ENCODE measurements around the gene MEAF6. TPM values are rescaled to one million over a fixed set of nuclear protein-coding genes. Genes with fewer than 3 reads are reported as not detected.

The MEAF6 gene
- total RNA-seq, 1 donor from 2014 or later, result 147 TPM

DNA sequence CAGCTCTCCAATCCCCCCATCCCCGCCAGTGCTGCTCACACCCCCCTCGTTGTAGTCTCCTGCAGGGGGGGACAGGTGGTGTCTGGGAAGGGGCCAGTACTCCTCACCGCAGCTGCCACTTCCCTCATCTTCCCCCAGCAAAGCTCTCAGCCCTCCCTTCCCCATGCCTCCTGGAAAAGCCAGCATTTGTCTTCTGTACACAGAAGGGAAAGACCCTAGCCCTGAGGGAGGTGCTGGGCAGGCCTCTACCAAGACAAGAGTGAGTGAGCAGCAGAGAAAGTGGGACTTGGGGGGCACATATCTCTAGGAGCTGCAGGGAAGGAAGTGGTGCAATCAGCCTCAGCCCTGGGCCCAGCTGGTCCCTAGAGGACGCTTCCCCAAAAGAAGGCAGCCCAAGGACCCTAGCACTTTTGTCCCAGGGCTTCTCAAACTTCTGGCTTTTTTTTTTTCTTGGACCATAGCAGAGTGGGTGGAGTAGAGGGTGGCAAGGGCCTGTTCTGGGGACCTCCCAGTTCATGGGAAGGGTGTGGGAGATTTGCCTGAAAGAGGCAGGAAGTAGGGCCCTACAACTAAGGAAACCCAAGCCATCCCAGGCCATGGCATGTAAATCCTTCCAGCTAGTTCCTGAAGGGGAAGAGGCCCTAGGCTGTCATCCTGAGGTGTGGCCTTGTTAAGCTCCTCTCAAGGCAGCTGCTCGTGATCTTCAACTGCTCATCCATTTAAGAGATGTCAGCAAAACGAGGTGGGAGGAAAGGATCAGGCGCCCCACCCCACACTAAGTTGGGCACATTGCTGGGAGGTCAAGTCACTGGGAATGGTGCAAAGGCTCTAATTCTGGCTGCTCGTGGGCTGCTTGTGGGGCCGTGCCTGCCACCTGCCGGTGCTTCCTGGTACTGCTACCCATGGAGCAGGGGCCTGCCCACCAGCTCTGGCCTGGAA is 27.6 kb downstream of the MEAF6 start:
- DNase-seq (ENCODE audit: low spot score in 2 of 2) (peak in 1 of 2 donors; percentile 80), FAIRE-seq (no peak)

DNA sequence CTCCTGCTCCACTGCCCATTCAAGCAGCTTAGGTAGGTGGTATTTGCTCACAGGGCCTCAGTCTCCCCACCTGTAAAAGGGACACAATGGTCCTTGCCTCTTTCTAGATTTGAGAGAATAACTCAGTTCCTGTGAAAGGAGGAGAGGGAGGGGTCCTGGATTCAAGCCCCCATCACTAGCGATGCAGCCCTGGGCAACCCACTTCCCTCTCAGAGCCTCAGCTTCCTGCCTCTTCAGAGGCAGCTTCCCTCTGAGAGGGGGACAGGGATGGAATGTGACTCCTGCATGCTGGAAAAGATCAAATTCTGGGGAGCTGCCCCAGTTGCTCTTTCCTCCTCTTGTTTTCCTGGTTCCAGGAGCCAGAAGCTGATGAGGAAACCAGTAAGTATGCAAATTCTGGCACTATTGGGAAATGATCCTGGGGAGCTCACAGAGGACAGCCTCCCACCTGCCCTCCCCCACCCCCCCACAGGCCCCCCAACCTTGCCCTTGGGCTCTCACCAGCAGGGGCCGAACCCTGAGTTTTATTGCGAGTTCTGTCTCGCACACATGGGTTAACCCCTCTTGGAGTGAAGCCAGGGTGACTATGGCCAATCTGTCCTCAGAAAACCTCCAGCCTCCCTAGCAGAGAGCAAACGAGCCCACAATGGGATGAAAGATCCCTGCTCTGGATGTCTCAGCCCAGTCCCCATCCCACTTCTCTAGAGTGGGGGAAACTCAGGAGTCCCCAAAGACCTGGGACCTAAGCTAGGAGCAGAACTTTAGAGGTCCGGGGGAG is 28.5 kb downstream of the MEAF6 start:
- FAIRE-seq (no peak), DNase-seq (ENCODE audit: low spot score in 2 of 2) (no peak)

DNA sequence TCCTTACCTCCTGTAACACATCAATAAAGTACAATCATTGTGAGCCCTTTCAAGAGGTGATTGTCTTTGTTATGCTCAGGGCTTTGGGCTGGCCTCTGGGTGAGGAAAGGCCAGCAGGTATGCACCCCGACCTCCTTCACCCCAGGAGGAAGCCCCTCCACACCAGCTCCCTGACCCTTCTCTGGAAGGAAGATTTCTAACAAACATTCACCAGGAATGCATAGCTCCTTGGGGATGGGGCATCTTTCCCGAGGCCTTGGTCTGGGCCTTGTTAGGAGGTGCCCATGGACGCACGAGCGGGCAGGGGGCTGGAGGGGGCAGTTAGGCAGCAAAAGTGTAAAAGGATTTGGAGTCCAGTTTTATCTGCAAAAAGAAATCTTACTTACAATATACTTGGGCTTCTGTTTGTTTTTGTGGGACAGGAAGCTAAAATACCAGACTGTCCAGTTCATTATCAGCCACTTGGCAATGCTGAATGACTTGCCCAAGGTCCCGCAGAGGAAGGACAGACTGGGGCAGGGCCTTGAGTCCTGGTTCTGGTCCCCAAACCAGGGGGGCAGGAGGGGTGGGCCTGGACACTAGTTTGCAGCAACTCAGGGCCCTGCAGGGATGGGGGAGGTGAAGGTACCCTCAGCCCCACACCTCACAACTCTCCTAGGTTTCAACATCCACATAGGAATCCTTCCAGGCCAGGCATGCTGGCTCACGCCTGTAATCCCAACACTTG is 30.1 kb downstream of the MEAF6 start:
- DNase-seq (ENCODE audit: low spot score in 2 of 2) (no peak), FAIRE-seq (no peak)

DNA sequence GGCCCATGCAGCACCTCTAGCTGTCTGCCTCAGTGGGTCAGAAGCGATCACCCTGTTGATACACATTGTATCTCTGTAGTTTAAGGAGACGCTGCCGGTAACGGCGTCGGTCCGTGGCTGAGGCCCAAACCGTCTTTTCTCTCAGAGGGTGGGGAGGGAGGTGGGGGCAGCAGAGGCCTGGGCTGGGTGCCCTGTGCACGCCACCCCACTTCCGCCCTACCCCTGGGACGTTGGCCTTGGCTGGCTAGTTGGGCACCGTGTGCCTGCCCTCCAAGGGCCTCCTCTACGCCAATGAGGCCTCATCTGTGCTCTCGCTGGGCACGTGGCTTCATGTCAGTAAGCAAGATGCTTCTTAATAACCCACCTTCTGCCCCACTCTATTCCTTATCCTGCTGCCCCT is 30.8 kb downstream of the MEAF6 start:
- DNase-seq (ENCODE audit: low spot score in 2 of 2), result no peak
- FAIRE-seq, result no peak

DNA sequence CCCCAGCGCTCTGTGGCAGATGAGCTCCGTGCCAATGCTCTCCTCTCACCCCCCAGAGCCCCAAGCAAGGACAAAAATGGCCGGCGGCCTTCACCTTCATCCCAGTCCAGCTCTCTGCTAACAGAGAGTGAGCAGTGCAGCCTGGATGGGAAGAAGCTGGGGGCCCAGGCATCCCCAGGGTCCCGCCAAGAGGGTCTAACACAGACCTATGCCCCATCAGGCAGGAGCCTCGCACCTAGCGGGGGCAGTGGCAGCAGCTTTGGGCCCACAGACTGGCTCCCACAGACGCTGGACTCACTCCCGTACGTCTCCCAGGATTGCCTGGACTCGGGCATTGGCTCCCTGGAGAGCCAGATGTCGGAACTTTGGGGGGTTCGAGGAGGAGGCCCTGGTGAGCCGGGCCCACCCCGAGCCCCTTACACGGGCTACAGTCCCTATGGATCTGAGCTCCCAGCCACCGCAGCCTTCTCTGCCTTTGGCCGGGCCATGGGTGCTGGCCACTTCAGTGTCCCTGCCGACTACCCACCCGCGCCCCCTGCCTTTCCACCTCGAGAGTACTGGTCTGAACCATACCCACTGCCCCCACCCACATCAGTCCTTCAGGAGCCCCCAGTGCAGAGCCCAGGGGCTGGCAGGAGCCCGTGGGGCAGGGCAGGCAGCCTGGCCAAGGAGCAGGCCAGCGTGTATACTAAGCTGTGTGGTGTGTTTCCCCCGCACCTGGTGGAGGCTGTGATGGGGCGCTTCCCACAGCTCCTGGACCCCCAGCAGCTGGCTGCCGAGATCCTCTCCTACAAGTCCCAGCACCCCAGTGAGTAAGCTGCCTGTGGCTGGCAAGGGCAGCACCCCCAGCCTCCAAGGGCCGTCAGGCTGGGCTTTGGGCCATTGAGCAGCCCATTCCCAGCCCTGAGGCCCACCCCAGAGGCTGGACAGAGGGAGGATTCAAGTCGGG is 31.5 kb downstream of the MEAF6 start:
- FAIRE-seq (no peak), DNase-seq (ENCODE audit: low spot score in 2 of 2) (no peak)

DNA sequence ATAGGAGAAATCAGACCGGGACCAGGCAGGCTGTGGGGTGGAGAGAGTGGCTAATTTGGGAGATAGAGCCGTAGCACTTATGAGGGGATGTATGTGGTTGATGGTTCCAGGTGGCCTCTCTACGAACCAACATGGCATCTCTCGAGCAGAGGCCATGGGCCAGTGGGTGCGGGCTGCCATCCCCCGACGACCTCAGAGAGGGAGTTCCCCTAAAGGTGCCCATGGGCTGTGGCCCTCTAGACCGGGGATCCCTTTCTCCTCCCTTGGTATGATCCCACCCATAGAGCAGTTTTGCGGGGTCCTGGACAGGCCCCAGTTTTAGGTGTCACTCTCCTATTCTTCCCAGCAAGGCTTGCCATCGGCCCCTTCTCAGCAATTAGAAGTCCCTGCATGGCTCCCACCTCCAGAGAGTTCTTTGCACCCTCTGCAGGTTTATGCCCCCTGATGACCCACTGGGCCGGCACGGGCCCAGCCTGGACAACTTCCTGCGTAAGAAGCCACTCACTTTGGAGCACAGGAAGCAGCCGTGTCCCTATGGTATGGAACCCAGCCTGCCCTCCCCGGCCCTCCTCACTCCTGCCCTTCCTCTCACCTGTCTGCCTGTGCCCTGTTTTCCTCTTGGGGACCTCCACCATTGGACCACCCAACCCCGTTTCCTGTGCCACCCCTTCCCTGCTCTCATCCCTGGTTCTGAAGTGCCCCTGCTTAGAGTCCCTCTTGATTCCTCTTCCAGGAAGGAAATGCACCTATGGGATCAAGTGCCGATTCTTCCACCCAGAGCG is 32.4 kb downstream of the MEAF6 start:
- FAIRE-seq (no peak), DNase-seq (ENCODE audit: low spot score in 2 of 2) (no peak)

DNA sequence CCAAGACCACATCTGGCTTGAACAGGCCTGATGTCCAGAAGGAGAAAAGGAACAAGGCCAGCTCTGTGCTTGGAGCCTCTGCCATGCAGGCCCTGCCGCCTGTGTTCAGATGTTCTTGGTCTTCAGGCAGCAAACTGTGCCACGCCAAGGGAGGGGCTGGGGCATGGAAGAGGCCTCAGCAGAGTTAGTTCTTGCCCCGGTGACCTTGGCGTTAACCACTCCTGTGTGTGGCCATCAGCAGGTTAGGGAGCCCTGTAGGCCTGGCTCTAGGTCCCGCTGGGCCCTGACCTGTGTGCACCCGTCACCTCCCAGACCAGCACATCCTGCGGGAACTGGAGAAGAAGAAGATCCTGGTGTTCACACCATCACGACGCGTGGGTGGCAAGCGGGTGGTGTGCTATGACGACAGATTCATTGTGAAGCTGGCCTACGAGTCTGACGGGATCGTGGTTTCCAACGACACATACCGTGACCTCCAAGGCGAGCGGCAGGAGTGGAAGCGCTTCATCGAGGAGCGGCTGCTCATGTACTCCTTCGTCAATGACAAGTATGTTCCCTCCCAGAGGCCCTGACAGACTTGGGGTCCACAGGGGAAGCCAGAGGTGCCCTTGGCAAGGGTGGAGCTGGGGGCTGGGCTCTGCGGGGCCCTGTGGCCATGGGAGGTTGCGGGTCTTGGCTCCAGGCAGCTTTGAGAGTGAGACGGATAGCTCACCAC is 33.1 kb downstream of the MEAF6 start:
- FAIRE-seq (no peak), DNase-seq (ENCODE audit: low spot score in 2 of 2) (no peak)

DNA sequence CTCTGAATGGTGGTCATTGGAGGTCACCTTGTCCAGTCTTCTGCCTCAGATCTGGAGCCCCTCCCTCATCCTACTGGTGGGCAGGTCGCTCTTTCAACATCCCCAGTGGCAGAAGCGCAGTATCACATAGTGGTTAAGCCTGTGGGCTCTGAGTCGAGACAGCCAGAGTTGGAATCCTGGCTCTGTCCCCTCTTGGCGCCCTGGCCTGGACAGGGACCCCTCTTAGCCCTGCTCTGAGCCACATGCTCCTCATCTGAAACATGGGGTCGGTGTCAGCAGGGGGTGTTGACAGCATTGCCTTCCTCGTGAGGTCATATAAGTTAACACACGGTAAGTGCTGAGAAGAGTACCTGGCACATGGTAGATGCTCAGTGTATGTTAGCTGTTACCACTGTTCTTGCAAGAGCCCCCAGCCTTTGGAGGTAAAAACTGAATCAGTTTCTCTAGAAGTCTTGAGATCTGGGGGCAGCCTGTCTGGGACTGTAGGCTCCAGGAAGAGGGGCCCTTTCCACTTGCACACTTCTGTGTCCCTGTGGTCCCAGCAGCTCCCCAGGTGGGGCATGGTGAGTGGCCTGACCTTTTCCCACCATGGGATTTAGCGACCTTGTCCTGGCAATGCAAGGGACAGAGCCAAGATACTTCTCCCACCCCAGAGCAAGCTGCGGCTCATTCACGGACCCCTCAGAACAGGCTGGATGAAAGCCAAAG is 33.8 kb downstream of the MEAF6 start:
- no peak for FAIRE-seq
- no peak for DNase-seq (ENCODE audit: low spot score in 2 of 2)

DNA sequence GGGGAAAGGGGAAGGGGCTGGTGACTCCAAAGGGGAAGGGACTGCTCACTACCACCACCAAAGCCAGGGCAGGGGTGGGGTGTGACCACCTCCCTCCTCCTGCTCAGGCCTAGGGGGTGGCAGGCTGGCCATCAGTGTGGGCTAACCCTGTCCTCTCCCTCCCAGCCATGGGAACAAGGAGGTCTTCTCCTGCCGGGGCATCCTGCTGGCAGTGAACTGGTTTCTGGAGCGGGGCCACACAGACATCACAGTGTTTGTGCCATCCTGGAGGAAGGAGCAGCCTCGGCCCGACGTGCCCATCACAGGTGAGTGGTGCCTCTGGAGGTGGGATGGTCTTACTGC is 34.5 kb downstream of the MEAF6 start:
- DNase-seq (ENCODE audit: low spot score in 2 of 2) (no peak), FAIRE-seq (no peak)

DNA sequence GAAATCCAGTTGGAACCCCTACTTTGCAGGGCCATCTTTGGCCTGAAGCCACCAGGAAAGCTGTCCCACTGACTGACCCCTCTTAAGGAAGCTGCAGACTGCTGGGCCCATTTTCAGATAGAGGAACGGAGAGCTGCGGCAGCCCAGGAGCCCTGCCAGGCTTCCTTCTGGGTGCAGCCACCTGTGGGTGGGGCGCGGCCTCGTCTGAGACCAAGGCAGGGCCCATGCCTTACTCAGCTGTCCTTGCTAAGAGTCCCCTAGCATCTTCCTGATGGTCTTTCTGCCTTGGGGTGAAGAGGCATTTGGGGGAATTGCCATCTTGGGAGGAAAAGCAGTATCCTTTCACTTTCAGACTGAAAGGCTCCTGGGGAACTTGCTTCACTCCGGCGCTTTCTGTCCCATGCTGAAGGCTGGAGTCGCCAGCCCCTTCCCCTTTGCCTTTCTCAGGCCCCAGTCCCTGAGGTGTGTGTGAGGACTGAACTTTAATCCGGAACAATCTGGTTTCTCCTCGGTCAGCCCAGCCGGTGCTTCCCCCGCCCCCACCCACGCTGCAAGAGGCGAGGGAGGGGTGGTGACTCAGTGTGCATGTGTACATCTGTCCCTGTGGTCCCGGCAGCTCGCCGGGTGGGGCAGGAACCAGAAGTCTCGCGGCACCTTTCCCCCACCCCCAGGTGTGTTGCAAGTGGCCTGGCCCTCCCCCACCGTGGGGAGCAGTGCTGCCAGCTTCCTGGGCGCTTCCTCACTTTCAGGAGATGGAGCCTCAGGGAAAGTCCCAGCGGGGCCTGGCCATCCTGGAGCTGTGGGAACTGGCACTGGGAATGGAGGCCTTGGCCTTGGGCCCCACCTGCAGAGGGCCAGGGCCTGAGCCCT is 35.1 kb downstream of the MEAF6 start:
- DNase-seq (ENCODE audit: low spot score in 2 of 2), result peak in 1 of 2 donors; percentile 79
- no peak for FAIRE-seq

DNA sequence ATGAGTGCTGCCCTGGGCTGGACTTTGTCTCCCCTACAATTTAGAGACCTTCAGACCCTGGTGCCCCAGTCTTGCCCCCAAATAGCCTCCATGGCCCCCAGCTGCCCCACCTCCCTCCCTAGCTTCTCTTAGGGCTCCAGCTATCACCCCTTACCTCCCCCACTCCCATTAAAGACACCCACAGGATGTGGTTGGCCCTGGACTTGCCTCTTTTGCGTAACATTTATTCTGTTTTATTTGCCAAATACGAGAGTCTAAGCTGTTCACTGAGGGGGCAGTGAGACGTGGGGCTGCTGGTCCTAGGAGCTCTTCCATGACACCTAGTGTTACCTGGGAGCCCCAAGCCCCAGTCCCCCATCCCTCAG is 35.7 kb downstream of the MEAF6 start:
- DNase-seq (ENCODE audit: low spot score in 2 of 2) (no peak), FAIRE-seq (no peak)

DNA sequence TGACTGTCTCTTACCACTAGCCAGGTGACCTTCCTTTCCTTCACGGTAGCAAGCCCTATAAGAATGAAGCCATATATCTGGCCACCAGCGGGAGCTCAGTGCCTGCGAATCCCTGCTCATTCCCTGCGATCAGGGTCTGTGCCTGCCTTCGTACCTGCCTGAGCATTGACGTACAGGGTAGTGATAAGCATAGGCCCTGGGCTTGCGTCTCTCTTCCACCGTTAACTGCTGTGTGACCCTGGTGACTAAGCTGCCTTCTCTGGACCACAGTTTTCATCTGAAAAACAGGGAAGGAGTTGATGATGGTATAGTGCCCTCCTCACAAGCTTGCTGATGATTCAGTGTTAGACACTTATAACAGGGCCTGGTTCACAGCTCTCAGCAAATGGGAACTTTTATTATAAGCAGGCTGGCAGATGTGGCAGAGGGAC is 36.1 kb downstream of the MEAF6 start:
- DNase-seq (ENCODE audit: low spot score in 2 of 2) (no peak), FAIRE-seq (no peak)

DNA sequence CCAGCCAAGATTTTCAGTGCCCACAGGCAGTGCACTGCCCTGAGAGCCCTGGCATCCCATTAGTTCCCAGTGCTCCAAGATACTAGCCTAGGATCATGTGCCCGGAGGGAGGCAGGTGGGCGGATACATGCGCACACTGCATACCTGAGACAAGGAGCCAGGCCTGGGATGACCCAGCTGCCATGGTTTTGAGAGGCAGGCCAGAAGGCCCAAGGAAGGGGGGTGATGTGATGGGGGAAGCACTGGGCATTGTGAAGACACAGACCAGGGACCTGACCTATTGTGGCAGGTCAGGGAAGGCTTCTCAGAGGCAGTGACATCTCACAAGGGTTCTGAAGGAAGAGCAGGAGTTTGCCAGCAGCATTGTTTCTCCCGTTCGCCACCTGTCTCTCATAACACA is 36.6 kb downstream of the MEAF6 start:
- no peak for DNase-seq (ENCODE audit: low spot score in 2 of 2)
- FAIRE-seq, result no peak

DNA sequence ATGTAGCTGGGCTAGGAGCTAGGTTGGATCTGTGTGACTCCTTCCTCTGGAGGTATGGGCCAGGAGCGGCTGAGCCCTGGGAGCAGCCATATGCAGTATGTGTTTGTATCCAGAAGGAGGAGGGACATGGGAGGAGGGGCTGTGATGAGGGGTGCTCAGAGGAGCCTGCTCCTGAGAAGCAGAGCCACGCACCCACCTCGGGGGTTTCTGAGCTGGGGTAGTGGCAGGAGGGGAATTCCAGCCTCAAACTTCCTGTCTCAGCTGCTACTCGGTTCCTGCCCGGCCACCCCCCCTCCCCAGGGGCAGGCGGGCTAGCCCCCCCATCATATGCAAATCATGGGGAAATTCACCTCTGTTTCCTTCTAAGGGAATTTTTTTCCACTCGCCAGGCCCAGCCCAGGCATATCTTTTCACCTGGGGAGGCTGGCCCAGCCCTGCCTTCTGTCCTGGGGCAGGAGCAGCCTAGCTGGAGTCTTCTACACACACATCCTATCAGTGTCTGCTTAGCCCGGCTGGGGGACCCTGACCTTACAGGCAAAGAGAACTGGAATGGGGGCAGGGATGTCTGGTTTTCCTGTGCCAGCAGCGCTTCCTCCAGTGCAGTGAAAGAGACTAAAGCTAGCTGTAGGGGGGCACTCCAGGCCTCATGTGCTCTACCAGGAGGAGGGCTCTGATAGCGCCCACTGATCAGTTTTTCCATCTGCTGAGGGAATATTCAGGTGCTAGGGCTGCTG is 37.2 kb downstream of the MEAF6 start:
- no peak for FAIRE-seq
- DNase-seq (ENCODE audit: low spot score in 2 of 2), result no peak

DNA sequence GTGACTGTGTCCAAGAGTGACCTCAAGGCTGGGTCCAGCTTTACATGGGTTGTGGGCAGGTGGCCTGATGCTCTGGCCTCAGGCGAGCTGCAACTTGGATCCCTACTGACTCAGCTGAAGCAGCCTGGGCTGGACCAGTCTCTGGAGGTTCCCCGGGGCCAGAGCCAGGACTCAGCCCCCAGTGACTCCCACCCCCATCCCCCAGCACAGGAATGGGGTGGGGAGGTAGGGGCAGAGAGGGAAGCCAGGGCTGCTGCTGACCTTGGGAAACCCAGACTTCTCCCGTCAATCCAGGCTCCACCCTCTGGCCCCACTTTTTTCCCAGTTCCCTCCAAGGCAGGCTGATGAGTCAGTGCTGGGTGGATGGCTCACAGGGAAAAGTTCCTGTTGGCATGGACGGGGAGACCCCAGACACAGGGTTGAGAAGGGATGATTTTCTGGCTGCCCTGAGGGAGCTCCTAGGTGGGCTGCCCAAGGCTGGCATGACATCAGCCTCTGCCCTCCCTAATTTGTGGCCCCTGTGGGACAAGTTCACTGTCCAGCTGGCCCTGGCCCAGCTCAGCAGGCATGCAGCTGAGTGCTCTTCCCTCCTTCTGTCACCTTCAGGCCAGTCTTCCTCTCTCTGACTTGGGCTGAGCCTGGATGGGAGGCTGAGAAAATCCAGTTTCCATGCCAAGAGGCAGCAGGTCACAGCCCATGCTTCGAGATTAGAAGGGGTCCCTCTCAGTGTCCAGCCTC is 37.9 kb downstream of the MEAF6 start:
- no peak for DNase-seq (ENCODE audit: low spot score in 2 of 2)
- no peak for FAIRE-seq

DNA sequence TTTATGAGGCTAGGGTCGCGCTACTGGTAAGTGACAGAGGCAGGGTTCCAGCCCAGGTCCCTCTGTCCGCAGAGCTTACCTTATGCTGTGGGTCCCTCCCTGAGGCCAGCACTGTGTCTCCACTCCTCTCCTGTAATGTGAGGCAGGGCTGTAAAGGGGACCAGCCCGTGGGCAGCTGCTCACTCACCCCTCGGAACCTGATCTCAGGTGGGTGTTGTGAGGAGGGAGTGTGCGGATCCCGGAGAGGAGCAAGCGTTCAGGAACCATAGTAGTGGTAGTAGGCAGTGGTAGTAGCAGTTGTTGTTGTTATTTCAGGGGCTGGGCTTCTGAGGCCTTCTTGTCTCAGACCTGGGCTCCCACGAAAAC is 38.5 kb downstream of the MEAF6 start:
- FAIRE-seq (no peak), DNase-seq (ENCODE audit: low spot score in 2 of 2) (no peak)

Data from frontal cortex (tissue), 4 donors.